ENCODE results near the gene ST7. TPM values are rescaled to one million over a fixed set of nuclear protein-coding genes. Genes with fewer than 3 reads are reported as not detected.

ST7 gene
- total and polyA plus RNA-seq, 2 of the 8 experiments (the other 6 are each of a cell fraction or from before 2014, with no cell fraction given), result 16.3 to 18.0 TPM

- Histone ChIP-seq H3K56ac (replicated peaks; ENCODE audit: insufficient read length, low read depth, low read length) (no peak overlapping the region), H3K4me2 (ENCODE audit: insufficient read depth in 1 of 2, low read depth in 2 of 2, low read length in 2 of 2) (no peak overlapping the region), H3K4me1 (replicated peaks in 1 of 4; ENCODE audit: control insufficient read depth in 3 of 4, insufficient read depth in 4 of 4, low read length in 3 of 4) (no peaks in the 10 kb centered on the region), H3K23me2 (ENCODE audit: low read depth, low read length) (no peaks in the 10 kb centered on the region), H3K27ac (ENCODE audit: low read depth, low read length) (no peak overlapping the region), H4K91ac (replicated peaks; ENCODE audit: insufficient read length, low read length) (no peak overlapping the region), H2BK20ac (ENCODE audit: low read length) (no peak overlapping the region), H3K36me3 (ENCODE audit: control insufficient read depth in 2 of 4, insufficient read depth in 4 of 4, low read length in 3 of 4) (peaks cover 0 to 4% (median 0%) of the 10 kb centered on the region in 4 experiments; a peak in 1 of 8 replicates), H3K9ac (replicated peaks in 1 of 4; ENCODE audit: extremely low read depth in 1 of 4, low read depth in 3 of 4, low read length in 3 of 4) (no peak overlapping the region), H3K9me3 (ENCODE audit: insufficient read depth in 2 of 2, low read depth in 1 of 2, low read length in 1 of 2) (peaks cover 8 to 12% of the 10 kb centered on the region in 2 experiments), H3K18ac (ENCODE audit: extremely low read depth, low read length) (no peak overlapping the region), H3K79me1 (ENCODE audit: low read depth, low read length) (no peaks in the 10 kb centered on the region), H4K8ac (ENCODE audit: extremely low read depth, insufficient read depth, low read length) (no peak overlapping the region), H4K5ac (ENCODE audit: insufficient read length, low read depth, low read length) (no peak overlapping the region), H3K23ac (ENCODE audit: insufficient read length) (no peak overlapping the region), H3K79me2 (ENCODE audit: control insufficient read depth in 1 of 2, insufficient read depth in 2 of 2, low read length in 2 of 2) (peaks cover 0 to 5% of the 10 kb centered on the region in 2 experiments; a peak in 2 of 4 replicates), H2BK15ac (ENCODE audit: low read length) (no peak overlapping the region), H3K14ac (ENCODE audit: insufficient read length) (no peak overlapping the region), H2AFZ (ENCODE audit: low read length) (no peak overlapping the region), H3K27me3 (replicated peaks in 1 of 4; ENCODE audit: control insufficient read depth in 3 of 4, extremely low read depth in 1 of 4, insufficient read depth in 3 of 4, low read length in 3 of 4) (no peaks in the 10 kb centered on the region), H2BK120ac (replicated peaks; ENCODE audit: low read depth, low read length) (no peak overlapping the region), H3K4ac (replicated peaks; ENCODE audit: insufficient read length, low read depth, low read length) (no peak overlapping the region), H2BK12ac (ENCODE audit: low read depth, low read length) (no peak overlapping the region), H2BK5ac (ENCODE audit: low read depth, low read length) (no peak overlapping the region), H4K20me1 (replicated peaks in 1 of 2; ENCODE audit: control insufficient read depth in 1 of 2, insufficient read depth in 2 of 2, low read length in 2 of 2) (no peaks in the 10 kb centered on the region), H3K4me3 (ENCODE audit: extremely low read depth in 1 of 4, insufficient read depth in 2 of 4, low read depth in 3 of 4, low read length in 4 of 4) (no peak overlapping the region), H2AK5ac (ENCODE audit: low read depth, low read length) (no peak overlapping the region)
- ChIA-PET CTCF (ENCODE audit: partially characterized antibody) (interaction anchor here (0.8 to 6.8 kb wide), 17 partner anchors 10 to 170 kb away, joined by 3 to 50 read pairs (median 5); no protein-coding TSS in a partner anchor), POLR2A (ENCODE audit: partially characterized antibody) (no interaction called here)
- WGBS, 2 experiments (ENCODE audit: extremely low coverage in 1 of 2, insufficient coverage in 1 of 2, insufficient read length in 1 of 2, insufficient replicate concordance in 2 of 2, low coverage in 1 of 2, low lambda C conversion rate in 2 of 2, missing lambda C conversion rate in 1 of 2), result 79% methylated on average over 4 of the region's 4 CpGs; no CpG with 5 or more reads in 1 of the 2 experiments
- FAIRE-seq (no peak), DNase-seq (ENCODE audit: low read depth in 1 of 2, low spot score in 2 of 2) (no peak)
- TF ChIP-seq POLR2AphosphoS5 (IDR thresholded peaks at IDR 0.05; ENCODE audit: low read depth, low read length) (no peak), TEAD4 (IDR thresholded peaks at IDR 0.05; ENCODE audit: low read depth, low read length) (no peak)
Observed at GRCh38 chr7:116986611-116987565, 33.6 kb downstream of the ST7 start.

All from H1 (cell line).